Natural killer cell (primary cell): ENCODE measurements around the gene WDR76. TPM values are rescaled to one million over a fixed set of nuclear protein-coding genes. Genes with fewer than 3 reads are reported as not detected.
"Not testable (repeated sequence)": the region's sequence is repeated elsewhere in the genome, so short reads cannot be mapped to it uniquely, and the experiment has no call there.

Source experiments
- ATAC-seq, 3 donors: fragments of 150-1000 bp in 2 of 3; fragments of 200-7000 bp in 1 of 3; cut with Tn5 transposase; 1 replicate in 1 of 3; 2 replicates in 2 of 3; pipeline ENCODE4 v1.10.0; 2021; ENCODE audit warnings: mild to moderate bottlenecking in 2 of 3, moderate library complexity in 2 of 3
- DNase-seq, 2 donors: peaks; one replicate each; pipeline versions ENCODE4 v3.0.0 to v3.0.0-alpha.2; 2013 to 2021; ENCODE audit warnings: mixed read lengths in 1 of 2
- H3K27ac ChIP-seq: one replicate; pipeline ENCODE4 v1.5.1; 2013; ENCODE audit warnings: mild to moderate bottlenecking, low read length
- H3K27me3 ChIP-seq: one replicate; pipeline ENCODE4 v1.6.1; 2013; ENCODE audit warnings: low read length; ENCODE audit not compliant: control insufficient read depth, insufficient read depth
- H3K36me3 ChIP-seq: one replicate; pipeline ENCODE4 v1.6.1; 2013; ENCODE audit warnings: low read length; ENCODE audit not compliant: control insufficient read depth, insufficient read depth
- H3K4me1 ChIP-seq: one replicate; pipeline ENCODE4 v1.6.1; 2013; ENCODE audit warnings: low read length; ENCODE audit not compliant: control insufficient read depth, insufficient read depth
- H3K4me3 ChIP-seq: one replicate; pipeline ENCODE4 v1.5.1; 2013; ENCODE audit warnings: low read length
- H3K9me3 ChIP-seq: one replicate; pipeline ENCODE4 v1.6.1; 2013; ENCODE audit warnings: low read length; ENCODE audit not compliant: control insufficient read depth, insufficient read depth
- H3K27ac Mint-ChIP-seq, 2 donors: one replicate each; pipeline ENCODE4 v1.8.0; 2022; ENCODE audit warnings: mild to moderate bottlenecking in 2 of 2, mixed read lengths in 2 of 2, moderate library complexity in 1 of 2
- H3K27me3 Mint-ChIP-seq, 2 donors: one replicate each; pipeline ENCODE4 v1.8.0; 2022; ENCODE audit warnings: low read depth in 2 of 2, mixed read lengths in 2 of 2
- H3K36me3 Mint-ChIP-seq: one replicate; pipeline ENCODE4 v1.8.0; 2022; ENCODE audit warnings: mixed read lengths
- H3K4me1 Mint-ChIP-seq, 2 donors: one replicate each; pipeline ENCODE4 v1.8.0; 2022; ENCODE audit warnings: mixed read lengths in 2 of 2
- H3K4me3 Mint-ChIP-seq: one replicate; pipeline ENCODE4 v1.8.0; 2022; ENCODE audit warnings: mild to moderate bottlenecking, moderate library complexity, mixed read lengths
- H3K9me3 Mint-ChIP-seq, 2 donors: one replicate each; pipeline ENCODE4 v1.8.0; 2022; ENCODE audit warnings: mixed read lengths in 2 of 2
- WGBS: methylation state at CpG from one replicate; pipeline ENCODE4 v1.1.7; 2013; ENCODE audit warnings: missing lambda C conversion rate; ENCODE audit not compliant: insufficient coverage; 5-methylcytosine and 5-hydroxymethylcytosine counted together
- intact Hi-C: fragments of 100-400 bp; cut with micrococcal nuclease; formaldehyde crosslinking; loops from one replicate; pipeline ENCODE4 v1.14.2; 2022
- total RNA-seq, 4 donors: library from RNA; stranded (reverse); fragments of 120-200 nt in 1 of 4; gene quantifications; one replicate each; pipeline versions ENCODE4 v1.2.3 to v1.2.4, GENCODE V29; 2013 to 2022
- TF ChIP-seq, protein P1 (sequence below): fragments of 200-600 bp; IDR thresholded peaks from one replicate; pipeline ENCODE4 v1.8.0; 2022; ENCODE audit warnings: antibody characterized with exemption

The WDR76 gene
- total RNA-seq, 3 donors from 2014 or later (not counting 1 experiment from before 2014, with no cell fraction given): 12.4 to 12.9 (median 12.8) TPM

GRCh38 chr15:43821505-43821904 lies 5.3 kb upstream of the WDR76 start:
- Histone ChIP-seq H3K27me3 (no peaks in the 10 kb centered on the region), H3K9me3 (no peaks in the 10 kb centered on the region), H3K4me1 (peaks cover 23% of the 10 kb centered on the region), H3K36me3 (peaks cover 17% of the 10 kb centered on the region), H3K27ac (no peak overlapping the region), H3K4me3 (no peak overlapping the region)
- ATAC-seq: no peak
- Mint-ChIP-seq H3K9me3 (no peaks in the 10 kb centered on the region), H3K4me1 (peaks cover 24 to 27% of the 10 kb centered on the region in 2 donors), H3K27ac (peak overlapping the region; percentile 65 to 76), H3K4me3 (peak overlapping the region; percentile 51), H3K27me3 (no peaks in the 10 kb centered on the region), H3K36me3 (no peaks in the 10 kb centered on the region)
- no peak for DNase-seq
- TF ChIP-seq, protein P1, sequence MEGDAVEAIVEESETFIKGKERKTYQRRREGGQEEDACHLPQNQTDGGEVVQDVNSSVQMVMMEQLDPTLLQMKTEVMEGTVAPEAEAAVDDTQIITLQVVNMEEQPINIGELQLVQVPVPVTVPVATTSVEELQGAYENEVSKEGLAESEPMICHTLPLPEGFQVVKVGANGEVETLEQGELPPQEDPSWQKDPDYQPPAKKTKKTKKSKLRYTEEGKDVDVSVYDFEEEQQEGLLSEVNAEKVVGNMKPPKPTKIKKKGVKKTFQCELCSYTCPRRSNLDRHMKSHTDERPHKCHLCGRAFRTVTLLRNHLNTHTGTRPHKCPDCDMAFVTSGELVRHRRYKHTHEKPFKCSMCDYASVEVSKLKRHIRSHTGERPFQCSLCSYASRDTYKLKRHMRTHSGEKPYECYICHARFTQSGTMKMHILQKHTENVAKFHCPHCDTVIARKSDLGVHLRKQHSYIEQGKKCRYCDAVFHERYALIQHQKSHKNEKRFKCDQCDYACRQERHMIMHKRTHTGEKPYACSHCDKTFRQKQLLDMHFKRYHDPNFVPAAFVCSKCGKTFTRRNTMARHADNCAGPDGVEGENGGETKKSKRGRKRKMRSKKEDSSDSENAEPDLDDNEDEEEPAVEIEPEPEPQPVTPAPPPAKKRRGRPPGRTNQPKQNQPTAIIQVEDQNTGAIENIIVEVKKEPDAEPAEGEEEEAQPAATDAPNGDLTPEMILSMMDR: no peak
- intact Hi-C loops: no loop called here
- no CpG with 5 or more reads among the region's 3 CpGs for WGBS

DNA sequence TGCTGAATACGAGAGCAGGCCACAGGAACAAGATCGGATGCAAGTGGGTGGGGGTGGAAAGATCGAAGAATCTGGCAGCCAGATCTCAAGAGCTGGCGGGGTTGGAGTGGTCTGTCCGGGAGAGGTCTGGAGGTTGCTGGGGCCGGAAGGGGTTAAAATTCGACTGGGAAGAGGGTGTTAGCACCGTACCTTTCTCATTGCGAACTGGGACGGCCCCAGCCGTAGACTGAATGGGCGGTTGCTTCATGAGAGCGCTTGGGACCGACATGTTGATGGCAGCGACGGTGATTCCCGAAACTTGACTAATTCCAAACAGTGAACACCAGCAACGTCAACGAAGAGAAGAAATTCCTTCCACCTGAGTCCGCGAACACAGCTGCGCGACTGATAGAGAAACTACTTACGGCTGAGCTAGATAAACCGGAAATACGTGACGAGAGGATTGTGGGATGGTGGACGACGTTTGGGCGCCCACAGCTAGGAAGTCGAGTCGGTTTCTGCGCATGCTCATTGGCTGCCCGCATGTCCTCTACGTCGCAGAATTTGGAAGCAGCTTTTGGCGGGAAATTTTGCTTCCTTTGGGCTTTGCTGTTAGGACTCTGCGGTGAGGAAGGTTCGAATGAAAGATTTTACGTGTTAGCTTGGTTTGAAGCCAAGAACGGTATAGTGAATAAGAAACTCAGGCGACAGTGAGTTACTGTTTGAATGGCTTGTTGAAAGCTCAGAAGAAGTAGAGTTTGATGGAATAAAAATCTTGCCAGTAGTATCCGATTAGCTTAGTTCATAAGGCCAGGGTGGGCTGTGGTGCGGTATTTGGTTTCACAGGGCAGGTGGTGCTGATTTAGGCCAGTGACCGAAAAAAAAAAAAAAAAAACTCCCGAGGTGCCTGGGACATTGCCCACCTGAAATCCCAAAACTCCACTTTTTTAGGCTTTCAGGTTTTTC lies 2.2 kb upstream of the WDR76 start, which contains the start of gene MFAP1:
Gene MFAP1, minus strand, starts transcription at position 389 of the 945 bp plus-strand sequence. Its CDS starts 121 bp downstream, at position 268.
- H3K4me3 Mint-ChIP-seq: peak within 1 kb of the TSS; percentile 99
- H3K4me1 ChIP-seq: peaks cover 34% of the 10 kb centered on the region
- intact Hi-C loops: loop anchor here (1.0 kb wide), 2 partner anchors 24 to 32 kb away; partner anchors contain the start of genes HYPK, SERF2 and SERINC4

GRCh38 chr15:43825305-43825704 lies 1.5 kb upstream of the WDR76 start:
- Mint-ChIP-seq H3K27ac (peak overlapping the region; percentile 86 to 99), H3K4me3 (peak overlapping the region; percentile 90), H3K4me1 (peaks cover 41 to 46% of the 10 kb centered on the region in 2 donors)
- peaks cover 34% of the 10 kb centered on the region for H3K4me1 ChIP-seq
- 98% methylated on average over 11 of the region's 11 CpGs for WGBS
- H3K36me3 ChIP-seq, H3K27me3 Mint-ChIP-seq, intact Hi-C loops, H3K9me3 Mint-ChIP-seq, DNase-seq, H3K4me3 ChIP-seq, ATAC-seq, H3K9me3 ChIP-seq, H3K36me3 Mint-ChIP-seq, H3K27me3 ChIP-seq, H3K27ac ChIP-seq: not testable (repeated sequence)

More for the DNA sequence above, 2.2 kb upstream of the WDR76 start, which contains the start of gene MFAP1:
- peak within 1 kb of the TSS; percentile 97 for H3K27ac ChIP-seq
- H3K27ac Mint-ChIP-seq: peak within 1 kb of the TSS; percentile 99
- TF ChIP-seq, protein P1: no peak
- peaks cover 3% of the 10 kb centered on the region for H3K36me3 ChIP-seq
- 6% methylated on average over 45 of the region's 46 CpGs for WGBS
- peak within 1 kb of the TSS; percentile 99 for H3K4me3 ChIP-seq
- DNase-seq (peak; percentile 80 to 99), ATAC-seq (peak; percentile 87 to 92 (median 90))
- H3K4me1 Mint-ChIP-seq: peaks cover 44 to 50% of the 10 kb centered on the region in 2 donors
- H3K27me3 ChIP-seq: no peaks in the 10 kb centered on the region
- H3K9me3 Mint-ChIP-seq: no peaks in the 10 kb centered on the region
- H3K9me3 ChIP-seq: no peaks in the 10 kb centered on the region
- no peaks in the 10 kb centered on the region for H3K27me3 Mint-ChIP-seq
- no peaks in the 10 kb centered on the region for H3K36me3 Mint-ChIP-seq

DNA sequence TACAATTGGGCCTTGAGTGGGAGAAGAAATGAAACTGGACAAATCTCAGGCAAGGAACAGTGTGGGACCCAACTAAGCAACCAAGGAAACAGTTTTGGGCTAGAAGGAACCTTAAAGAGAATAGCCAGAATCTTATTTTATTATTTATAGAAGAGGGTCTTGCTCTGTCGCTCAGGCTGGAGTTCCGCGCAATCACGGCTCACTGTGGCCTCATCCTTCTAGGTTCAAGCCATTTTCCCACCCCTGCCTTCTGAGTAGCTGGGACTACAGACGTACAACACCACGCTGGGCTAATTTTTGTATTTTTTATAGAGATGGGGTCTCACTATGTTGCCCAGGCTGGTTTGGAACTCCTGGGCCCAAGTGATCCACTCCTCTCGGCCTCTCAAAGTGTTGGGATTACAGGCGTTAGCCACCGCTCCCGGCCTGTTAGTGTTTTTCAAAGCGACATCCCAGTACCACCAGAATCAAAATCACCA lies 734 bp upstream of the WDR76 start:
- Mint-ChIP-seq H3K4me3 (peak overlapping the region; percentile 90), H3K27ac (peak overlapping the region; percentile 86 to 99), H3K36me3 (no peaks in the 10 kb centered on the region), H3K27me3 (no peaks in the 10 kb centered on the region), H3K4me1 (peaks cover 39 to 45% of the 10 kb centered on the region in 2 donors), H3K9me3 (no peaks in the 10 kb centered on the region)
- intact Hi-C loops: no loop called here
- H3K27me3 ChIP-seq: no peaks in the 10 kb centered on the region
- 96% methylated on average over 11 of the region's 11 CpGs for WGBS
- TF ChIP-seq, protein P1: no peak
- H3K4me1 ChIP-seq: peaks cover 34% of the 10 kb centered on the region
- no peaks in the 10 kb centered on the region for H3K9me3 ChIP-seq
- no peak for ATAC-seq
- no peak overlapping the region for H3K4me3 ChIP-seq
- no peak for DNase-seq
- peak overlapping the region; percentile 85 for H3K27ac ChIP-seq
- peaks cover 3% of the 10 kb centered on the region for H3K36me3 ChIP-seq
